GM18907 (cell line): Measurements from ENCODE around the gene SEC24A.
"Not testable (repeated sequence)": the region's sequence is repeated elsewhere in the genome, so short reads cannot be mapped to it uniquely, and the experiment has no call there.

ENCODE experiments used
- ATAC-seq: cut with Tn5 transposase; IDR thresholded peaks from one replicate; pipeline ENCODE4 v1.9.1; 2021; ENCODE audit warnings: mild to moderate bottlenecking, moderate library complexity; ENCODE audit not compliant: unreplicated experiment

Gene SEC24A

GRCh38 chr5:134648425-134649162 is at the start of gene SEC24A:
SEC24A (plus strand) TSS chr5:134648785; CDS start chr5:134649077, 292 bp downstream.
- ATAC-seq: peak; percentile 84

GRCh38 chr5:134599820-134600219 is 48.8 kb upstream of the SEC24A start:
- not testable (repeated sequence) for ATAC-seq

- ATAC-seq: no peak
Observed at GRCh38 chr5:134600600-134600999, 48.0 kb upstream of the SEC24A start.

GRCh38 chr5:134603059-134603458 is 45.5 kb upstream of the SEC24A start:
- no peak for ATAC-seq

- ATAC-seq: no peak
Observed at GRCh38 chr5:134604908-134605307, 43.7 kb upstream of the SEC24A start.

GRCh38 chr5:134606726-134607125 is 41.9 kb upstream of the SEC24A start:
- no peak for ATAC-seq

- no peak for ATAC-seq
Observed at GRCh38 chr5:134608555-134608954, 40.0 kb upstream of the SEC24A start.

- ATAC-seq: peak; percentile 66
Observed at GRCh38 chr5:134609232-134609851, 39.2 kb upstream of the SEC24A start.

GRCh38 chr5:134610725-134611124 is 37.9 kb upstream of the SEC24A start:
- ATAC-seq: no peak

- no peak for ATAC-seq
Observed at GRCh38 chr5:134611515-134611914, 37.1 kb upstream of the SEC24A start.

- ATAC-seq: no peak
Observed at GRCh38 chr5:134614450-134615085, 34.0 kb upstream of the SEC24A start.

GRCh38 chr5:134620634-134621033 is 28.0 kb upstream of the SEC24A start:
- ATAC-seq: no peak

GRCh38 chr5:134625559-134625958 is 23.0 kb upstream of the SEC24A start:
- ATAC-seq: no peak

GRCh38 chr5:134626369-134627014 is 22.1 kb upstream of the SEC24A start:
- ATAC-seq: no peak

- no peak for ATAC-seq
Observed at GRCh38 chr5:134634227-134634626, 14.4 kb upstream of the SEC24A start.

- ATAC-seq: not testable (repeated sequence)
Observed at GRCh38 chr5:134635366-134635765, 13.2 kb upstream of the SEC24A start.

GRCh38 chr5:134637116-134637721 is 11.4 kb upstream of the SEC24A start:
- no peak for ATAC-seq

- no peak for ATAC-seq
Observed at GRCh38 chr5:134638760-134639201, 9.8 kb upstream of the SEC24A start.

- ATAC-seq: peak; percentile 35
Observed at GRCh38 chr5:134642931-134643530, 5.6 kb upstream of the SEC24A start.

GRCh38 chr5:134647750-134648424 is 698 bp upstream of the SEC24A start:
- ATAC-seq: peak; percentile 42
